Measurements from ENCODE around the gene GRID1.

Gene GRID1

DNA sequence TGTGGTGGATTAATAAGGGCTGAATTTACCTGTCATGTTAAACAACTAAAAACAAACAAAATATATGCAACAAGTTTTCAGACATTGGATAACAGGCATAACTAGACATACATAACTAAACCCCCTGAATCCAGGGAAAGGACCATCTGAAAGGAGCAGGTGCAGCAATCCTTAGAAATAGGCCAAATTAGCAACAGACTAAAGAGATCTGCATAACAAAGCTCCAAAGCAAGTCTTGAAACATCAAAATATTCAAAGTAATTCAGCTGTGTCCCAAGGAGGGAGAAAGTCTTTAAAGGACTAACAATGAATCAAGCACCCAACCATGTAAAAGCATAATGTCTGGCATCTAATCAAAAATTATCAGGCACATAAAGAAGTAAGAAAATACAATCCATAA, 475.1 kb downstream of the GRID1 start:
- DNase-seq (ENCODE audit: low read depth, low spot score), result no peak

DNA sequence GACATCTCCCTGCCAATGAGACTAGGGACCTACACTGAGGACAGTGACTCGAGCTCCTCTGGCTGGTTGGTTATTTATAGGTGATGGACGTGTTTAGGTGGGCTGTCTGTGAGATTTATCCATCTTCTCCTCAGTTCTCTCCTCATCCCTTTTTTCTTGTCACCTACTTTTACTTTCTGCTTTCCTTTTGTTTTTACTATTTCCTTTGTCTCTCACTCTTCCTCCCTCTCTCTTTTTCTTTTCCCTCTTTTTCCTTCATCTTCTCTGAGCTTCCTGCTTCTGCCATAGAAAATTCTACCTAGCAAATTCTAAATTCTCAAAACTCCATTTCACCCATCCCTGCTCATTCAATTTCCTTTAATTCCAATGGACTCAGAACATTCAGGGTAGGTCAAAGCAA, 478.0 kb downstream of the GRID1 start:
- no peak for DNase-seq (ENCODE audit: low read depth, low spot score)

DNA sequence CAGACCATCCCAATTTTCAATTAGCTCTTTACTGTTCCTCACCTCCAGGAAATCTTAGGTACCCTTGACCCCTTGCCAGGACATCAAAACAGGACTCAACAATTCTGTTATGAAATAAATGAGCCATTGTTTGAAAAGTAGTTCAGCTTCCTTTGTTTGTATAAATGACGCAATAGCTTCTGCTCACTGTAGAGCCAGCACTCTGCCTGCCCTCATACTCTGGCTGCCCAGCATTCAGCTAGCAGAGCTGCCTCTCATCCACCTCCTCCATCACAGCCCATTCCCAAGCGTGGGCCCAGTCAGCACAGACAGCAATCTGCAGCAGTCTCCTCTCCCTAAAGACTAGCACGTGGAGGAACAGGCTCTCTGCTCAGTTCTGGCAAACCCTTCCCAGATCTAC, 478.6 kb downstream of the GRID1 start:
- no peak for DNase-seq (ENCODE audit: low read depth, low spot score)

DNA sequence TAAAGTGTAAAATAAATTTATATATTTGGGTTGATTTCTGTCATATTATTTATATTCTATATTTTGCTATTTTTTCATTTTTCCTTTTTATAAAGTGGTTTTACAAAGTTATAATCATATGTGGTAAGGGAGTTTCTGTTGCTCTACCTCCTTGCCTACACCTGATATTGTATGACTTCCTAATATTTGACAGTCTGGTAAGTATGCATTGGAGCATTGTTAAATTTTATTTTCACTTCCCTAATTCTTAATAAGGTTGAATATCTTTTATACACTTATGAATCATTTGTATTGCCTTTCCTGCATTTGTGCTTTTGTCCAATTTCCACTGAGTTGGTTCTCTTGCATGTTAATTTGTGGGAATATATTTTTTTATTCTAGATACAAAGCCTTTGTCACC, 492.4 kb downstream of the GRID1 start:
- no peak for DNase-seq (ENCODE audit: low read depth, low spot score)

DNA sequence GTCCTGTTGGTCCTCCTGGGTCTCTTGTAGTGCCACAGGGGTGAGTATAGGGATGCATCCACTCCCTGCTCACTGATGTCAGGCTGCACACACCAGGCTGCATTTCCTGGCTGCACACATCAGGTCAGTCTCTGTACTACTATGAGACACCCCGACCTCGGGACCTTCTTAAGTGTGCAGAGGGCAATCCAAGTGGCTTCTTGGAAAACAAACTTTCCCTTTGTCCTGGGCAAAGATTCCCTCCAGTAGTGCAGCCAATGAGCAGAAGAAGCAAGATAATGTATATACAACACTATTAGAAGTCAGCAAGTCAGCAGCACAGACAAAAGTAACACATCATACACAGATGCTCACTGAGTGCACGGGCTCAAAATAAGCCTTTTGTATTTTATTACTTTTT, 493.5 kb downstream of the GRID1 start:
- DNase-seq (ENCODE audit: low read depth, low spot score), result no peak

DNA sequence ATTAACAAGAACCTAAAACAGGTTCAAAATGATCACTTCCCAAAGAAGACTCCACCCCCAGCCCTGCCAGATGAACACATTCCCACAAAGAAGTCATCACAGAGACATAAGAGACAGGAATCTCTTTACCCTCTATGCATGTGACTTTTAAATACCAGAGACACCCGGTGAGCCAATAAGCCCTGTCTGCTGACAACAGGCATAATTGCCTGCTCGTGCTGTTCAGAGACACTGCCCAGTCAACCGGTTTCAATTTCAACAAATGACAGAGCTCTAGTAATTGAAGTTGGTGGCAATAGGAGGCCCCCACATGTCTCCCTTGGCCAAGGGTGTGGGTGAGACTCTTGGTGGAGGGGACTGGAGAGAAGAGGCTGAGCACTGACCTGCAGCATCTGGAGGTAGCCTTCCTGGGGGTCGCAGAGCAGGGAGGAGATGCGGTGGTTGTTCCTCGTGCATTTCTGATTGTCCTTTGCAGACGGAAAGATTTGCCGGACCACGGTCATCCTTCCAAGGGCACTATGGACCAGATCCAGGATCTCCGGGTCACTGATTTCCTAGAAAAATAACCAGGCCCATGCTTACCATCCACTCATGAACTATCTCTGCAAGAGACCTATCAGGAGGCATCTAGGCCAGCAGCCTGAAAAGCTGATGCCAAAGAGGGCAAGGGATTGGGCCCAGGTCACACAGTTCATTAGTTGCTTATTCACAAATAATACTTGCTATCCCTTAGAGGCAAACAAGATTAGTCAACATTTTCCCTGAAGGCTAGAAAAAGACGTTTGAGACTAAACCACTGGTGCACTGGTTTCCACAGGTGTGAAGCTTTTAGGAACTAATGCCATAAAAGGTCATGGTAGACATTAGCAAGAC, 497.7 kb downstream of the GRID1 start:
- DNase-seq (ENCODE audit: low read depth, low spot score), result no peak

DNA sequence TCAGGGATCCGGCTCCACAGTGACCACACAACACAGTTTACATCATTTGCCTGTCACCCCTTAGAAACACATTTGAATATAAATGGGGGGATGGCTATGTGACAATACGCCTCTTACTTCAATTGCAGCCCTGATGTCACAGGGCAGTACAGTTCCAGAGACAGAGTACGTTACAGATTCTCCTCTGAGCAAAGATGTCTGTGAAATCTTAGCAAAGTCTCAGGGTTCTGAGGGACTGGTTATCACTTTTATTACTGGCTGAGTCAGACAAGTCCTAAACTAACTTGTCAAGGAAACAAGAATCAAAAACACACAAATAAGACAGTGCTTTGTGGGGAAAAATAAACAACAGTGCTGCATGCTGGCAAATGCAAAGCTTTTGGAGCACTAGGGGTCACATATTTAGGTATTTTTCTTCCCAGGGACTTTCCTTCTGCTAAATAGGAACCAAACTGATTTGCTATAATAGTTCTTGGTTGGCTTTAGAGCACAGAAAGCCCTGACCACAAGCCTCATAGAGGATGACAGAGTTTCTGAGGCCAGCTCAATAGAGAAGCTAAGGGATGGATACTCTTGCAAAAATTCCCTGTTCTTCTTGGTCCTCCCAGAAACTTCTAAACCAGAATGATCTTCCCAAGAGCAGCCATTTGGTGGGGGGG, 501.6 kb downstream of the GRID1 start:
- DNase-seq (ENCODE audit: low read depth, low spot score), result no peak

DNA sequence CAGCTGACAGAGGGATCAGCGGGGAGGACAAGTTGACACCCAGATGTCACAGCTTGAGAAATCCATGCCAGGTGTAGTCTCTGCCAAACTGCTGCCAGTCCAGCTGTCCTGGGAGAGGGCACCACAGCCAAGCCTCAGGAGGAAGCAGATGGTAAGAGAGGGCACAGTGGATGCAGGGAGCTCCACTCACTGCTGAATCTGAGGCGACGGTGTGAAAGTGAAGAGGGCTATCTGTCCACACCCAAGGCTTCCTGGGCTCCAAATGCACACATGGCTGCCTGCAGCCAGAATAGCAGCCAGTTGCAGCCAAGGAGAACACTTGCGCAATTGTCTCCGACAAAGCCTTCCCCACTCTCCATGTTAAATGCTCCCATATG, 502.4 kb downstream of the GRID1 start:
- no peak for DNase-seq (ENCODE audit: low read depth, low spot score)

DNA sequence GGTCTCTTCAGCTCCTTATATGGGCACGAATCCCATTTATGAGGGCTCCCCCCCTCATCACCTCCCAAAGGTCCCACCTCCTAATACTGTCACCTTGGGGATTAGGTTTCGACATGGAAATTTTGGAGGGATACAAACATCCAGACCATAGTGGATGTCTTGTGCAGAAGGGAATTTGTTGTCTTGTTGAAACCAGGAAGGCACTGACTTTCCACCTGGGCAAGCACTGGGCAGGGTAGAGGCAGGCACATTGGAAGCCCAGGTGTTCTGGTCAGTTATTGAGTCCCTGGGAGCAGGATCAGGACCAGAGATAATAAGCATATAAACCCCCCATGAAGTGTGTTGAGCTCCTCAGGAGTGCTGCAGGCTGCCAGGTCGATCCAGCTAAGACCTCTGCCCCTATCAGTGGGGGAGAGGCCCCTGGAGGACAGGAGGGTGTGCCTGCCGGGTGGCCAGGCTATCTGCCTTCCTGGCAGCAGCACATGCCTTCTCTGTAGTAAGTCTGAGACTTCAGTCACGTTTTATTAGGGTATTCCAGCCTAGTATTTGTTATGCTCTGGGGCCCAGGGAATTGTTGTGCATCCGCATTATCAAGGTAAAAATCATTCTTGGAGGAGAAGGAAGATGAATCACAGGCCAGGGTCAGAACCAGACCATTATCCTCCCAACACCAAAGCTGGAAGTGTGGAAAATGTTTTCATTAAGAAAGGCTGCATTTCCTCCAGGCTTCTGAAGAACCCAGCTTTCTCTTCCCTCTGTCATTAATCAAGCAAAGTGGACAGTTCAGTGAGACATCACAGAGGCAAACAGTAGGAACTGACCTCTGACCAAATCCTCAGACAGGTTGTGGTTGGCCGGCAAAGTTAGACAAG, 503.1 kb downstream of the GRID1 start:
- DNase-seq (ENCODE audit: low read depth, low spot score), result no peak

DNA sequence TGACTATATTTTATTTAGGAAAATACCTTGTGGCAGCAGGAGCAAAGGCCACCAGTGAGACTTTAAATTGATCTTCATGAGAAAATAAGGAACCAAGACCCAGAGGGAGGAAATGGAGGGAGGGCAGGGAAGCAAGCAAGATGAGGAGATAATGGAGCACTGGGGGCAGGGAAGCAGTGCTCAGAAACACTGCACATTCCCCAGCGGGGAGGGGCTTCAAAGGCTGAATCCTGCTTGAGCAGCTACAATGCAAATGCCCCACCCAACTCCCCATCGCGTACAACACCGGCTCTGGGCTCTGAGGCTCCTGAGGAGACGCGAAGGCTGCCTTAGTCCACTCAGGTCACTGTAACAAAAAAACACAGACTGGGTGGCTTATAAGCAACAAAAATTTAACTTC, 503.8 kb downstream of the GRID1 start:
- DNase-seq (ENCODE audit: low read depth, low spot score), result no peak

DNA sequence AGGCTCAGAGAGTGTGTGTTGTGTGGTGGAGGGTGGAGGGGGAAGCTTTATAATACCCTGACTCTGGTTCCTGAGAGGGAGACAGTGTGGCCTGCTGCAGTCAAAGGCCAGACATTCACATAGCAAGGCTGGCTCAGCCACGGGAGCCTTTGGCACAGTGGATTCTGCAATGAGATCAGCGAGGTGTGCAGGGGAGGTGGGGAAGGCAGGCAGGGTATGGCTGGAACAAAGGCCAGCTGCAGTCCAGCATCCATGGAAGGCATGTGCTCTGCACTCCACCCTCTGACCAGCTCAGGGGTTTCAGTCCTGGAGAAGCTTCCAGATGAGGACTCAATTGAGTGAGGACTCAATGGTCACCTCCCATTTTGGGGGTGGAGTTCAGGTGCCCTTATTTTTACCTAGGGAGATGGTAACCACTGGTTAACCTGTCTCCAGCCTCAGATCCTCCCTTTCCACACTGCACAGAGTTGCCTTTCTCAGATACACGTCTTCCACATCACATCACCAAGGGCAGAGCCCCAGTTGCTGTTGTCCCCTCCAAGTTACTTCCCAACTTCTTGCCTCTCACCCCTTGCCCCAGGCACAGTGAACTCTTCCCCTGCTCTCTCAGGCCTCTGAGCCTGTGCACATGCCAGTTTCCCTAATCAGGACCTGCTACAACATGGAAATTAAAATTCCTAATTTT, 504.9 kb downstream of the GRID1 start:
- DNase-seq (ENCODE audit: low read depth, low spot score), result no peak

DNA sequence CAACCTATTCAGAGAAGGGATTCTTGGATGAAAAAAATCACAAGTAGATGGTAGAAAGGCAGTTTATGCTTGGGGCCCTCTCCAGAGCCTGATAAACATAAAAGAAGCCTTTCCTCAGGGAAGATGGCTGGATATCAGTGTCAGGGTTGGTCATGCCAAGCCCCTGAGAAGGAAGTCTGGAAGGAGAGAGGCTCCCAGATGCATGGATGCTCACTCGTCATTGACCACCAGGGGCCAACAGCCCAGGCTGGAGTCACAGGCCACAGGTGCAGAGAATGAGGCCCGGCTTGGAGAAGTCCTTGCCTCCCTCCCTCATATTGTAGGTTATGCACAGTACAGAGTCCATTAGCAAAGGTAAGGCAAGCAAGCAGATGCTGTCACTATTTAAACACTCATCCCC, 506.7 kb downstream of the GRID1 start:
- no peak for DNase-seq (ENCODE audit: low read depth, low spot score)

DNA sequence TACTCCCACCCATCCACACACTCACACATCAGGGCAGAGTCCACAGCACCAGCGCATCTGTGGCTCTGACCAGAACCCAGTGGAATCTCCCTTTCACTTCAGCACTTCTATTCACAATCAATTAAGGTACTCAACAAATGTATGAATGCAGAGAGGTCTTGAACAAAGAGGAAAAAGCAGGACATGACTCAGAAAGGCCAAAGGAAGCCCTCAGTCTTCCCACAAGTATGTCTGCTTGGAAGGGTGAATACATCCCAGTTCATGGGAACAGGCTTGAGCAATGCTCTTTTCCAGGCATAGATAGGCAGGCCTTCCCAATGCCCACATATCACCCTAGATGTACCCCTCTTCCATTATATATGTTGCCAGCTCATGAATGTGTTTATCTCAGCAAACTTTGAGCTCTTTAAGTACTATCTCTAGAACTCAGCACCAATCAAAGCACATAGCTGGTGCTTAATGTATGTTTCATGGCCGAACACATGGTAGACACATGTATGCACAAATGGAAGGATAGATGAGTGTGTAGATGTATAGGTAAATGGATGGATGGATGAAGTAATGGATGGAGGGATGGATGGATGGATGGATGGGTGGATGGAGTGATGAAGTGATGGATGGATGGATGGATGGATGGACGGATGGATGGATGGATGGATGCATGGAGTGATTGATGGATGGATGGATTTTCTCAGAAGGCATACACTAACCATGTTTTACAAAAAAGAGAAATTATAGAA, 507.6 kb downstream of the GRID1 start:
- DNase-seq (ENCODE audit: low read depth, low spot score), result no peak

DNA sequence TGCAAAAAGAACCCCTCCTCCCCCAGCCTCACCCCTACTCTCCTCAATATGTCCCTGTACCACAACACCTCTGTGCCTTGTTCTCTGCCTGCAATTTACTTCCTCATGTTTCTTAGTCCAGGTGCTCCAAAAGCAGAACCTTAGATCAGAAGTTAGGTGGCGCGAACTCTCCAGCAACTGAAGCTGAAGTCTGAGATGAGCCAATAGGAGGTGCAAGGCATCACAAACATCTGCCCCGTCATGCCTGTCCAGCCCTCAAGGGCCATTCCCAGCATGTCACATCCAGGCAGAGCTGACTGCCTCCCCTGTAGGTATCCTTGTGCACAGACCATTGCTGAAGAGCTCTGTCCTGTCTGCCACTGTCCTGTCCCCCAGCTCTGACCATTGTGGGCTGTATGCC, 508.8 kb downstream of the GRID1 start:
- no peak for DNase-seq (ENCODE audit: low read depth, low spot score)

DNA sequence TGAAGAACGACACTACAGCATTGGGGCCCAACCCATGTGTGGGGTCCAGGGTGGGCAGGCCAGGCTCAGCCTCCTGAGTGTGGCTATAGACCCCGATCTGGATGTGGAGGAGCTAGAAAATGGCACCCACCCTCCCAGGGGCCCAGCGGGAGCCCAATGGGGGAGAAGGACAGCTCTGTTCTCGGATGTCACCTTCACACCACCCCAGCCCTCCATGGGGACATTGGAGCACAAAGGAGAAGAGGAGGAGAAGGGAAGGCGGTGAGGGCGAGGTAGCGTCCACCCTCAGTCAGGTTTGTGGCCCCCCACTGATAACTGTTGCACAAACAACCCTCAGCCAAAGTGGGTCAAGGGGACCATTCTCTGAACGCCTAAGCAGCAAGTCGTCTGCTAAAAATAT, 509.3 kb downstream of the GRID1 start:
- no peak for DNase-seq (ENCODE audit: low read depth, low spot score)

DNA sequence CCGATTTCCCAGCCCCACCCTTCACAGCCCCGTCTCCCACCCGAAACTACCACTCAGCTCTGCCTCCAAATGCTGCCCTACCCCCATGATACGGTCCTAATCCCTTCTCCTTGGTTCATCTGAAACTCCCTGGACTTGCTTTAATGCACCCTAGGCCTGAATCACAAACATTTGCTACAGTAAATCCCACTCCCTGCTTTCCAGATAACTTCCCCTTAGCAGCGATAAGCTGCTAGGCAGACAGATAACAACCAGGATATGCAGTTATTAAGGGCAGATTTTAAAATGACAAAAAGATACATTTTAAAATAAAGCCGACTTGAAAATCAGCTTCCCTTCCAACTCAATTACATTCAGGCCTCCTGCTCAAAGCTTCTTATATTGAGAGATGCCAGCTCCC, 514.7 kb downstream of the GRID1 start:
- no peak for DNase-seq (ENCODE audit: low read depth, low spot score)

DNA sequence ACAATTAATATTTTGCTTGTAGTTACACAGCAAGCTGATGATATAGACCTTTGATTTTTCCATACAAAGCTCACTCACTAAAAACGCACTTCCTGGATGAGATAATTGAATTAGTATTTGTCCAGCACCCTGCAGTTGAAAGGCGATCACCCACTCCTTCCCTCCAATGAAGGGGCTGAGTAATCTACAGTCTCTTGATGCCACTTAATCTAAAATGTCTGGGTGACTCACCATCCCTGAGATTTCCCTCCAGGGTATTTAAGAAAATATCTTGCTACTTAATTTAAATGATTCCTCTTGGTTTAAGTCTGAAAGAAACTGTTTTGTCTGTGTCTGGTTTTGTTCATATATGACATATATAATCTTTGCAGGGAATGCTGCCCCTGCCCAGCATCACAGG, 515.3 kb downstream of the GRID1 start:
- DNase-seq (ENCODE audit: low read depth, low spot score), result no peak

DNA sequence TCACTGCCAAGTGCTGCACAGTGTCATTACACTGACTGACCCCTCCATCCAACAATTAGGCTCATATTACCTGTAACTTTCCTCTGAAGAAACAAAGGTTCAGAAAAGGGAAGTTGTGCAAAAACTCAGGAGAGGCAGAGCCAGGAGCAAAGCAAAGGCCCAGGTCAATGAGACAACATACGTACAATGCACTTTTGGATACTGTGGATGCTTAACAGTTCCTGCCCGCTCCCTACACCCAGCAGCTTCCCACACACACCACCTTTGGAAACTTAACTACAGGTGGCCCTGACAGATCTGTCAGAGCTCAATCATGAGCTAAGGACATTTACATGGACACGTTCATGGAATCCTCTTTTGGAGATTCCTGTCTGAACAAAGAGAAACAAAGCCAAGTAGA, 515.9 kb downstream of the GRID1 start:
- DNase-seq (ENCODE audit: low read depth, low spot score), result no peak

DNA sequence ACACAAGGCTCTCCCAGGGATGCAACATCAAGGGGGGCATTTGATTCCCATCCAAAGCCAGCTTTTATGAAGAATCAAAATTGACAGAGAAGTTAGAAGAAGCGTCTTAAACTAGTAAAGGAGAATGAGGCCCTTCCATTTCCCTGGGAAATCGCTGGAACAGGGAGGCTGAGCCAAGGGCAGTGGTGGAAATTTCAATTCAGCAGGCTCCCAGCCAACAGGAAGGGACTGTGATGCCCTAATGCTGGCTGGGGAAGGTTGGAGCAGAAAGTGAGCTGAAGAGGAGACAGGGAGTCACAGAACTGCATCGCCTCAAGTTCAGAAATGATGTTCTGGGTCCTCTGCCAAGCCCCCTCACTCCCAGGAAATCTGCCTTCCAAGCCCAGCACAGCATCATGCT, 517.3 kb downstream of the GRID1 start:
- DNase-seq (ENCODE audit: low read depth, low spot score), result no peak

DNA sequence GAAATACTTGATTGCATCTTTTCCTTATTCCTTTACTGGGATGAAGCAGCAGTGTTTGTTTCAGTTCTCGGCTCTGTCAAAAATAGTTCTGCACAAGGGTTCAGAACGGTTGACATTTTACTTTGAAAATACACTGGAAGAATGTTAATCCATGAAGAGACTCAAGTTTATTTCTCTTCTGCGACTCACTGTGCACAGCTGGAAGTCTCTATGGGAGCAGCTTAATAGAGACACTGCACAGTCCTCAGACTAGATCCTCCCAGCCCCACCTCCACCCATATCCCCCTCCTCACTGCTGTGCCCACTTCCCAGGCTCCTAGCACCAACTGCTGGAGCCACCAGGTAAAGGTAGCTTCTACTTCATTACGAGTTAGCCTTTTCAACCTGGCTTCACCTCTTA, 517.8 kb downstream of the GRID1 start:
- no peak for DNase-seq (ENCODE audit: low read depth, low spot score)

DNA sequence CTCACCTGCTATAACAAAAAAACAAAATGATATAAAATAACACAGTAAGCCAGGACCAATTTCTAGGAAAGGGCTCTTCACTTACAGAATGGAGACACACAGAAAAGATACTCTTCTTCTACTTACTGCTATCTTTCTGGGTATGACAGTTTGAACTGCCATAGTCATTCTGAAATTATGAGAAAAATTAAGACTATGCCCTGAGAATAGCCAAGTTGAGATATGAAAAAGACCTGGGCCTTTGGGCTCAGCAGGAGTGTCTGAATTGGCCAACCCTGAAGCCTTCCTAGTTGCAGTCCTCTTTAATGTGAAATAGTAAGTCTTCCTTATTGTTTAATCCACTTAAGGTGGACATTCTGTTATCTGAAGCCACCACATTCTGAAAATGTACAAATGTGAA, 519.5 kb downstream of the GRID1 start:
- DNase-seq (ENCODE audit: low read depth, low spot score), result no peak

All from brain pericyte (primary cell).